ENCODE measurements around the gene S100A3.

S100A3 gene

GRCh38 chr1:153539395-153540093, 9.5 kb downstream of the S100A3 start:
- in situ Hi-C loops (cut with MboI; ENCODE audit: low sequenced_read_pairs, unreplicated experiment): no loop called here
- TF ChIP-seq CTCF (IDR thresholded peaks at IDR 0.05; ENCODE audit: borderline replicate concordance, control extremely low read depth, extremely low read depth, insufficient read depth, missing control alignments): no peak
- no peak for DNase-seq (ENCODE audit: low spot score)

GRCh38 chr1:153538315-153538821, 10.7 kb downstream of the S100A3 start:
- in situ Hi-C loops (cut with MboI; ENCODE audit: low sequenced_read_pairs, unreplicated experiment): no loop called here
- no peak for TF ChIP-seq CTCF (IDR thresholded peaks at IDR 0.05; ENCODE audit: borderline replicate concordance, control extremely low read depth, extremely low read depth, insufficient read depth, missing control alignments)
- DNase-seq (ENCODE audit: low spot score): no peak

GRCh38 chr1:153537376-153537730, 11.7 kb downstream of the S100A3 start:
- DNase-seq (ENCODE audit: low spot score): no peak
- no peak for TF ChIP-seq CTCF (IDR thresholded peaks at IDR 0.05; ENCODE audit: borderline replicate concordance, control extremely low read depth, extremely low read depth, insufficient read depth, missing control alignments)
- in situ Hi-C loops (cut with MboI; ENCODE audit: low sequenced_read_pairs, unreplicated experiment): no loop called here

GRCh38 chr1:153536671-153537375, 12.2 kb downstream of the S100A3 start:
- no peak for TF ChIP-seq CTCF (IDR thresholded peaks at IDR 0.05; ENCODE audit: borderline replicate concordance, control extremely low read depth, extremely low read depth, insufficient read depth, missing control alignments)
- in situ Hi-C loops (cut with MboI; ENCODE audit: low sequenced_read_pairs, unreplicated experiment): no loop called here
- no peak for DNase-seq (ENCODE audit: low spot score)

GRCh38 chr1:153536012-153536670, 12.9 kb downstream of the S100A3 start:
- in situ Hi-C loops (cut with MboI; ENCODE audit: low sequenced_read_pairs, unreplicated experiment): no loop called here
- no peak for TF ChIP-seq CTCF (IDR thresholded peaks at IDR 0.05; ENCODE audit: borderline replicate concordance, control extremely low read depth, extremely low read depth, insufficient read depth, missing control alignments)
- DNase-seq (ENCODE audit: low spot score): peak; percentile 72

- DNase-seq (ENCODE audit: low spot score): no peak
- TF ChIP-seq CTCF (IDR thresholded peaks at IDR 0.05; ENCODE audit: borderline replicate concordance, control extremely low read depth, extremely low read depth, insufficient read depth, missing control alignments): no peak
- in situ Hi-C loops (cut with MboI; ENCODE audit: low sequenced_read_pairs, unreplicated experiment): no loop called here
Measured at GRCh38 chr1:153535242-153536011, 13.6 kb downstream of the S100A3 start, which contains the start of gene S100A6. Gene S100A6 (minus strand): TSS chr1:153535991. CDS start chr1:153535339, 652 bp downstream.

Measured in GM13976 (cell line).